Measurements from ENCODE around the gene GATAD2B.

DNA sequence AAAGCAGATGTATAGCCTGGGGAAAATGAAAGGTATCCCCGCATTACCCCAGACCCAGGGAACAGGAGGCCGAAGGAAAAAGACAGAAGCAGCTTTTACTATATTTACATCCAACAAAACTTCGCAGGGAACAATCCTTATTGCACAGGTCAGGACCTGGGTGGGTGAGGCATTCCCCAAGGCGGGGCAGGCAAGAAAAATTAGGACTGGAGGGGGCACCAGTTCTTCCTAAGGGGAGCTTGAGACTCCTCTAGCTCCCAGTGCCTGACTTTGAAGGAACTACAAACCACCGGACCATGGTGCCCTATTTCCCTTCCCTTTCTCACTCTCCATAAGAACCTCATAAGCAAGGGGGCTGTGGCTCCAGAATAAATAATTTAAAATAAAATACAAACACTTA, 6.7 kb upstream of the GATAD2B start:
- no peak for TF ChIP-seq CTCF (IDR thresholded peaks at IDR 0.05; ENCODE audit: poor library complexity)
- no peak for TF ChIP-seq EZH2 (IDR thresholded peaks at IDR 0.05; ENCODE audit: borderline replicate concordance)
- TF ChIP-seq EZH2phosphoT487 (IDR thresholded peaks at IDR 0.05; ENCODE audit: low read depth, severe bottlenecking, unreplicated experiment): no peak

All from hepatocyte (in vitro differentiated cells).